Left colon (tissue), 2 donors: ENCODE data around the gene DGKZ. TPM values are rescaled to one million over a fixed set of nuclear protein-coding genes. Genes with fewer than 3 reads are reported as not detected.

Experiments
- ATAC-seq: fragments of 200-7000 bp; cut with Tn5 transposase; one replicate; pipeline ENCODE4 v1.9.1; 2020; ENCODE audit warnings: mild to moderate bottlenecking, moderate library complexity
- DNase-seq, 2 donors: peaks; one replicate each; pipeline ENCODE4 v3.0.0-alpha.2; 2020
- intact Hi-C, 2 donors: fragments of 100-400 bp; cut with DNase I in 1 of 2; cut with micrococcal nuclease in 1 of 2; formaldehyde crosslinking; loops; one replicate each; pipeline versions ENCODE4 v1.11.2 to v1.14.0; 2022; cut with DNase I, micrococcal nuclease
- total RNA-seq, 2 donors: library from RNA; stranded (reverse); fragmentation: NEBNext Ultra II Directional; extraction: Animal tissue kit (Norgen Biotek cat#: 25700); gene quantifications; one replicate each; pipeline ENCODE4 v1.2.1, GENCODE V29; 2021
- donor health status: DM: no; HTN: no; CAD: no.
- donor health status: DM: yes; HTN: yes; CAD: no.

The DGKZ gene
- total RNA-seq, 2 donors from 2014 or later = 44.9 to 47.9 TPM

GRCh38 chr11:46375392-46376101 lies 28.3 kb downstream of the DGKZ start:
- DNase-seq (no peak), ATAC-seq (no peak)
- intact Hi-C loops = no loop called here

GRCh38 chr11:46376258-46377050 lies 29.2 kb downstream of the DGKZ start:
- ATAC-seq (no peak), DNase-seq (no peak)
- intact Hi-C loops = no loop called here

DNA sequence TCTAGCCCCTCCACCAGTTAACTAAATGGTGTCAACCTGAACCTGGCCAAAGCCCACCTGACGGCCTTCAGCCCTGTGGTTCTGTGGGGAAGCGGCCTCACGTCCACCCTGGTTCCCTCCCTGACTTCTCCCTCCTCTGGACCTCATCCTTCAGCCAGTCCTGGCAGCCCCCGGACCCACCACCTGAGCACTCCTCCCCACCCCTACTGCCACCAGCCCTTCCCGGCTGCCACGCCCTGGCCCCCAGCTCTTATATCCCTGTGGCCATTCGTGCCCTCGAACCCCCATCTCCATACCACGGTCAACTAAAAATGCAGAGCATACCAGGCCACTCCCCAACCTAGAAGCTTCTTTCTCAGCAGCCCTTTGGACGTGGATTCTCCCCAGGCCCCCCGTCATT lies 30.0 kb downstream of the DGKZ start:
- ATAC-seq = no peak
- intact Hi-C loops = no loop called here
- DNase-seq = no peak

- DNase-seq (no peak), ATAC-seq (no peak)
- intact Hi-C loops = no loop called here
These were observed 30.6 kb downstream of the DGKZ start for GRCh38 chr11:46377831-46378230.

DNA sequence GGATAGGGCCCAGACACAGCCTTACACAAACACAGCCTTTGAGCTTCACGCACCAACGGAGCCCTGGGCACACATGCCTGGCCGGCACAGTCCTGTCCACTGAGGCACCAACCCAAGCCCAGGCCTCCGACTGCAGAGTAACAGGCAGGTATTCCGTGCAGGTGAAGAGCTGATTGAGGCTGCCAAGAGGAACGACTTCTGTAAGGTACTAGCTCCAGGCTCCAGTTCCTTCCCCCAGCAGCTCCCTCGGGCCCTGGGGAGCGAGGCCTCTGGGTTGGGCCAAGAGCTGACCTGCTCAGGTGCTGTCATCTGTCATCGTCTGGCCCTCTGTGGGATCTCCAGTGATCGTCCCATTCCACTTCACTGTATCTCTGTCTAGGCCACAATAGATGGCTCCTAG lies 31.0 kb downstream of the DGKZ start:
- no peak for ATAC-seq

GRCh38 chr11:46378811-46379481 lies 31.7 kb downstream of the DGKZ start:
- ATAC-seq (no peak), DNase-seq (no peak)
- intact Hi-C loops = no loop called here

More for the DNA sequence above, 31.0 kb downstream of the DGKZ start:
- intact Hi-C loops = no loop called here
- DNase-seq = peak in 1 of 2 donors; percentile 12

DNA sequence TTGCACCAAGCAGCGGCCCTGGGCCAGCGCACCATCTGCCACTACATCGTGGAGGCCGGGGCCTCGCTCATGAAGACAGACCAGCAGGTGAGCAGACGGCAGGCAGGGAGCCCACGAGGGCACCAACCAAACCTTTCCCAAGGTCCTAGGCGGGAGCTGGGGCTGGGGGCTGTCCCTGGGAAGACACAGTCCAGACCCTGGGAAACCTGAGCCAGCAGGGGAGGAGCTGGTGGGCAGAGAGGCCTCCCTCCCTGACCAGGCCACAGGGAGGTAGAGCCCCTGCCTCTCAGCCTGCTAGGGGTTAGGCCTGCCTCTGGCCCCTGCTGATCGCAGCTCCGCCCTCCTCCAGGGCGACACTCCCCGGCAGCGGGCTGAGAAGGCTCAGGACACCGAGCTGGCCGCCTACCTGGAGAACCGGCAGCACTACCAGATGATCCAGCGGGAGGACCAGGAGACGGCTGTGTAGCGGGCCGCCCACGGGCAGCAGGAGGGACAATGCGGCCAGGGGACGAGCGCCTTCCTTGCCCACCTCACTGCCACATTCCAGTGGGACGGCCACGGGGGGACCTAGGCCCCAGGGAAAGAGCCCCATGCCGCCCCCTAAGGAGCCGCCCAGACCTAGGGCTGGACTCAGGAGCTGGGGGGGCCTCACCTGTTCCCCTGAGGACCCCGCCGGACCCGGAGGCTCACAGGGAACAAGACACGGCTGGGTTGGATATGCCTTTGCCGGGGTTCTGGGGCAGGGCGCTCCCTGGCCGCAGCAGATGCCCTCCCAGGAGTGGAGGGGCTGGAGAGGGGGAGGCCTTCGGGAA lies 32.4 kb downstream of the DGKZ start:
- DNase-seq (peak; percentile 42 to 56), ATAC-seq (peak; percentile 49)
- intact Hi-C loops = loop anchor here in 1 of 2 donors (10.0 kb wide), 1 partner anchor 155 kb away; no protein-coding TSS in a partner anchor

- ATAC-seq (peak; percentile 63), DNase-seq (peak; percentile 87 to 88)
- intact Hi-C loops = loop anchor here in 1 of 2 donors (10.0 kb wide), 1 partner anchor 154 kb away; no protein-coding TSS in a partner anchor
These were observed 33.2 kb downstream of the DGKZ start for GRCh38 chr11:46380340-46381047.

GRCh38 chr11:46381048-46381818 lies 34.0 kb downstream of the DGKZ start, which contains the start of gene MDK:
Gene MDK, plus strand, starts transcription at chr11:46381669. Its CDS starts 389 bp downstream, at chr11:46382058.
- ATAC-seq (peak; percentile 19), DNase-seq (peak in 1 of 2 donors; percentile 46)
- intact Hi-C loops = loop anchor here in 1 of 2 donors (10.0 kb wide), 1 partner anchor 154 kb away; no protein-coding TSS in a partner anchor

GRCh38 chr11:46381819-46382645 lies 34.8 kb downstream of the DGKZ start:
- ATAC-seq (no peak), DNase-seq (no peak)
- intact Hi-C loops = loop anchor here in 1 of 2 donors (10.0 kb wide), 1 partner anchor 153 kb away; no protein-coding TSS in a partner anchor

DNA sequence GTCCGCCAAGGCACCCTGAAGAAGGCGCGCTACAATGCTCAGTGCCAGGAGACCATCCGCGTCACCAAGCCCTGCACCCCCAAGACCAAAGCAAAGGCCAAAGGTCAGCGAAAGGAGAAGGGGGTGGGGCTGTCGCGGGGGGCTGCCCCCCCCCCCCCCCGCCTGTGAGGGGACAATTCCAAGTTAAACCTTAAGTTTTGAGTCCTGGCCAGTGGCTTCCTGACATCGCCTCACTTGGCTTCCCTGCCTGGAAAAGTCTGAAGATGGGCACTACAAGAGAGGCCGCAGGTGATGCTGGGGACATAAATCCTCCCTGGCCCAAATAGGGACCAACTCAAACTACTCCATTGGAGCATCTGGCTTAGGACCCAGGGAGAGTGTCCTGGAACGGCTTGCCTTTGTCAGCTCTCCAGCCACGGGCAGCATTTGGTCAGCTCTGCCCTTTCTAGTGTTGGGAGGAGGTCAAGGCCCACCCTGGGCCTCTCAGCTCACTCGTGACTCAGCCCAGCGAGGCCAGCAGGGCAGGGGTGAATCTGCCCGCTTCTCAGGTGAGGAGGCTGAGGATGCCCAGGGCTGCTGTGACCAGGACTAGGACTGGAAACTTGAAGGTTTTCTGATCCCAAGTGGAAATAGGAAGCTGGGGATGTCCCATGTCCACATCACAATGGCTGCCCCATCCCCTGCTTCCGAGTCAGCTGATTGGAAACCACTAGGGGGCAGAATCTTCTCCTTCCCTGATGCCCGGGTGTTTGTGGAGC lies 35.6 kb downstream of the DGKZ start:
- no peak for ATAC-seq
- intact Hi-C loops = loop anchor here in 1 of 2 donors (10.0 kb wide), 1 partner anchor 152 kb away; no protein-coding TSS in a partner anchor
- DNase-seq = no peak

- ATAC-seq (no peak), DNase-seq (no peak)
- intact Hi-C loops = loop anchor here in 1 of 2 donors (10.0 kb wide), 1 partner anchor 151 kb away; no protein-coding TSS in a partner anchor
These were observed 36.1 kb downstream of the DGKZ start for GRCh38 chr11:46383404-46383758.

DNA sequence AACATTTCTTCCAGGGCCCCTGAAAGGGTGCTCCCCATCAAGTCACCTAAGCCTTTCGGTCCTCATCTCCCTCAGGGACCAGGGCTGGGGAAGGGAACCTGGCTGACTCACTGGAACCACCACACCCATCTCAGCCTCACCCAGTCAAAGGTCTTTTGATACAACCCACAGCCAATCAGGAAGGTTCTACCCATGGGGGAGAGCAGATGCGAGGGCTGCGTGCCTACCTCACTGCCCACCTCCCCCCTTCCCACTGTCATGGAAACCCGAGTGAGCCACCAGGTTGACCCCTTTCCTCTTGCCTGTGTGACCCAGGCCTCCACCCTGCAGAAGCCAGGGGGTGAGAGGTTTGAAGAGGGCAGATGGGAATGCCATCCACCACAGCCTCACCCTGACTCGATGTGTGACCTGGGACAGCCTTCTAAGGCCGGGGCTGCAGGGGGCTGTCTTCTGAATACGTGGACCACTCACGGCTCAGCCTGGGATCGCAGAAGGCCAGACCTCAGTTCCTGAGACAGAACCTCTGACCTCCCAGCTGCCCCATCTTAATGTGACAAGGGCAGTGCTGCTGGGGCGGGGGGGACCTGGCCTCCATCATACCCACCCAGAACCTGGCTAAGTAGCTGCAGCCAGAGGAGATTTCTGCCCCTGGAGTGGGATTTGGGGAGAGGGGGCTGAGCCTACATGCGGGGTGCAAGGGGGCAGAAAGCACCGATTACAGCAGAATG lies 36.9 kb downstream of the DGKZ start:
- DNase-seq (peak; percentile 46 to 71), ATAC-seq (peak; percentile 62)
- intact Hi-C loops = loop anchor here in 1 of 2 donors (10.0 kb wide), 1 partner anchor 151 kb away; no protein-coding TSS in a partner anchor

- intact Hi-C loops = loop anchor here (5.0 to 10.0 kb wide), 2 partner anchors 149 to 152 kb away; no protein-coding TSS in a partner anchor
- no peak for DNase-seq
- no peak for ATAC-seq
These were observed 38.1 kb downstream of the DGKZ start for GRCh38 chr11:46385169-46386004.
